WTC11 (cell line): ENCODE data around the gene GNAZ.

Experiments
- CREM ChIP-seq: sonication (generic); formaldehyde crosslinking; IDR thresholded peaks from 2 replicates; pipeline ENCODE4 v1.8.1; 2022; ENCODE audit warnings: mild to moderate bottlenecking, missing genetic modification reagents, moderate library complexity
- CTCF ChIP-seq: fragments of 200-600 bp; IDR thresholded peaks from 2 replicates; pipeline ENCODE4 v1.8.0; 2022; ENCODE audit warnings: antibody characterized with exemption
- ERG ChIP-seq: fragments of 250-450 bp; sonication (Bioruptor Pico); IDR thresholded peaks from 2 replicates; pipeline ENCODE4 v1.8.0; 2021; ENCODE audit warnings: mild to moderate bottlenecking
- FOXP1 ChIP-seq: sonication (generic); formaldehyde crosslinking; IDR thresholded peaks from 2 replicates; pipeline ENCODE4 v1.8.0; 2022; ENCODE audit warnings: missing genetic modification reagents, mild to moderate bottlenecking, moderate library complexity, borderline replicate concordance
- NR1H2 ChIP-seq: sonication (generic); formaldehyde crosslinking; IDR thresholded peaks from 2 replicates; pipeline ENCODE4 v1.9.0; 2021; ENCODE audit warnings: mild to moderate bottlenecking, moderate library complexity, missing genetic modification reagents
- USF2 ChIP-seq: sonication (generic); formaldehyde crosslinking; IDR thresholded peaks from 2 replicates; pipeline ENCODE4 v1.8.1; 2023; ENCODE audit warnings: mild to moderate bottlenecking, missing genetic modification reagents, moderate library complexity

GRCh38 chr22:23128269-23129108 is 58.2 kb downstream of the GNAZ start:
- TF ChIP-seq USF2 (CRISPR knock-in tag) (no peak), CTCF (peak; percentile 69), NR1H2 (CRISPR knock-in tag) (no peak), ERG (CRISPR knock-in tag) (no peak), CREM (CRISPR knock-in tag) (no peak), FOXP1 (no peak)
